NCI-H2227 (cell line): ENCODE results near the gene IRS4.

Experiments used
- DNase-seq: peaks from one replicate; lab custom pipeline; 2025; ENCODE audit not compliant: unreplicated experiment; lab: John Stamatoyannopoulos, UW

Gene IRS4

DNA sequence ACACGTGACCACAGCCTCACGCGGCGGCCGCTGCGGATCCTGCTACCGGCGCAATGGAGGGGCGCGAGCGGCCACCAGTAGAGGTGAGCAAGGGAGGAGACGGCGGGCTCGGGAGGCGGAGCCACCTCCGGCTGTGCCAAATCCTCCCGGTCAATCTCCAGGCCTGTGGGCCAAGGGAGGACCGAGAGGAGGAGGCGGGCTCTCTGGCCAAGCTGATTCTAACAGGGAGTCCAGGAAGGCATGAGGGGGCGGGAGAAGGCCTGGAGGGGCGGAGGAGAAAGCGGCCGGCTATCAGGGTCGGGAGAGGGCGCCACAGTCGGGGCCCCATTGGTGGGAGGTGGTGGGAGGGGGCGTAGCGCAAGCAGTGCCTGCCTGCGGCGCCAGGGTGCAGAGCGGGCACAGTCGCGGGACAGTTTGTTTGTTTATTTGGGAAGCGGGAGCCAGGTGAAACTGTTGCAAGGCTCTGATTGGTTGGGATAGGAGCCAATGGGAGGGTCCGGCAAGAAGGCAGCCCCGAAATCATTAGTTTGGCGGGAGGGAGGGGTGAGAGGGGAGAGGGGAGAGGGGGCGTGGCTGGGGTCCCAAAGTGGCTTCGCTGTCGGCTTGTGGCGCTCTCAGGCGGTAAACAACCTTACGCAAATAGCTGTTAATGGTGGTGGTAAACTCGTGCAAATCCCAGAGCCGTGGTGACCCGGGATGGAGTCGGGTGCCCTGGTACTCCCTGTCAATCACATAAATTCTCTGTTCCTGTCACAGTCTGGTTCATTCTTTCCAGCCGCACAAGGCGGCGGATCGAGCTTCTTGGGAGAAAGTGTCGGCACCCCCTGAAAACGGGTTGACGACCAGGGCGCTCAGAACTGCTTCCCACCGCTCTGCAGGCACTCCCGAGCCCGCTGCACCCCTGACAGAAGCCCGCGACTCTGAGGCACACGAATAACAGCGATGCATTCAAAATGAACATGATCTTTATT is at the start of gene IRS4:
TSS of gene IRS4 (minus strand) at position 55 of the 971 bp plus-strand sequence.
- DNase-seq = peak; percentile 50

DNA sequence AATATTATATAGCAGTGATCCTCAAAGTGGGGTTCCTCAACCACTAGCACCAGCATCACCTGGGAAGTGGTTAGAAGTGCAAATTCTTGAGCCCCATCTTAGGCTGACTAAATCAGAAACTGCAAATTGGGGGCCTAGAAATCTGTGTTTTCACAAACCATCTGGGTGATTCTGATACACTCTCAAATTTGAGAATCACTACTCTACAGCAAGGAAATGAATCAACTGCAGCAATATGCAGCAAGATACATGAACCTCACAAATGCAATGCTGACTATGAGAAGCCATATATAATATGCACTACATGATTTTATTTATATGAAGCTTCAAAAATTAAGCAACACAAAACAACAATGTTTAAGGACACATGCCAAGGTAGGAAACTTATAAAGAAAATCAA is 36.2 kb upstream of the IRS4 start:
- no peak for DNase-seq

DNA sequence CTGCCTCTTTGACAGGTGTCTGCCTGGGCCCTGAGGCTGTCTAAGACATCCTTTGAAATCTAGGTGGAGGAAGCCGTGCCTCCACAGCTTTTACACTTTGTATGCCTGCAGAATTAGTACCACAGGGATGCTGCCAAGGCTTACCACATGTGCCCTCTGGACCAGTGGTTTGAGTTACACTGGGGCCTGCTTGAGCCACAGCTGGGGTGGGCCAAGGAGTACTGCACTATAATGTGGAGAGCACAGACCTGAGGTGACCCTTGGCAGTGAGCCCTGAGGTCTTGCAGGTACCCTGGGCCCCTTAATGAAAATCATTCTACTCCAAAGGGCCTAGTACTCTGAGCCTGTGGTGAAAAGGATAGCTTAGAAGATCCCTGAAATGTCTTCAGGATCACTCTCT is 27.2 kb upstream of the IRS4 start:
- DNase-seq = no peak

DNA sequence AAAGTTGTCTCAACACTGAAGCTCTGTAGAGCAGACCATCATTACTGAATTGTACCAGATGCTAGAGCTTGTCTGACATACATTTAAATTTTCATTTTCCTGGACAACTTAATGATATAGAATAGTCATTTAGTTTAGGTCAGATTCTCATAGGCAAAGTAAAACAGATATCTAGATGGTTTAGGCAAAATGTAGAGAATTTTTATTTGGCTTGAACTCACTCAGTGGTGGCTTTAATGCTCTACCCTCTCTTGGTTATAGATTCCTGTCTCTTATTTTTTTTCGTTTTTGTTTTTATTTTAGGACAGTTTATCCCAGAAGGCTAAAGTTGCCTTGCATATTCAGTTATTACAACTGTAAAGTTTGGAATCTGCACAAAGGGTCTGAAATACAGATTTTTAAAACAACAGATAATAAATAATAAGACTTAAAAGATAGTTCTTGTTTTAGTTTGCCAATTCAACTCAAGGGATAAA is 4.0 kb upstream of the IRS4 start:
- no peak for DNase-seq

DNA sequence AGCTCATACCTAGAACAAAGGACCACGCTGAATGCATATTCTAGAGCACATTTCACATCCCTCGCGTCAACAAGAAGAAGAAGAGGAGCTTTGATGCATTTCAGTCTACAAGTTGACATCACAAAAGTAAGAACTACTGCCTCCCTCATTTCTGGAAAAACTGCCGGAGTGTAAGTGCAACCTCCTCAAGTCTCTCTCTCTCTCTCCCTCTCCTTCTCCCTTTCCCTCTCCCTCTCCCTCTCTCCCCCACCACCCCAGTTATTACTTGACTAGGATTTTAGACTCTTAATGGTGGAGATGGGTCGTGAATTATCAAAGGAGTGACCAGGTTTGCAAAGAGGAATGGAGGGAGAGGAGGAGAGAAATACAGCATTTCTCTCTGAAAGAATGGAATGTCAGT is 1.4 kb upstream of the IRS4 start:
- DNase-seq = no peak

DNA sequence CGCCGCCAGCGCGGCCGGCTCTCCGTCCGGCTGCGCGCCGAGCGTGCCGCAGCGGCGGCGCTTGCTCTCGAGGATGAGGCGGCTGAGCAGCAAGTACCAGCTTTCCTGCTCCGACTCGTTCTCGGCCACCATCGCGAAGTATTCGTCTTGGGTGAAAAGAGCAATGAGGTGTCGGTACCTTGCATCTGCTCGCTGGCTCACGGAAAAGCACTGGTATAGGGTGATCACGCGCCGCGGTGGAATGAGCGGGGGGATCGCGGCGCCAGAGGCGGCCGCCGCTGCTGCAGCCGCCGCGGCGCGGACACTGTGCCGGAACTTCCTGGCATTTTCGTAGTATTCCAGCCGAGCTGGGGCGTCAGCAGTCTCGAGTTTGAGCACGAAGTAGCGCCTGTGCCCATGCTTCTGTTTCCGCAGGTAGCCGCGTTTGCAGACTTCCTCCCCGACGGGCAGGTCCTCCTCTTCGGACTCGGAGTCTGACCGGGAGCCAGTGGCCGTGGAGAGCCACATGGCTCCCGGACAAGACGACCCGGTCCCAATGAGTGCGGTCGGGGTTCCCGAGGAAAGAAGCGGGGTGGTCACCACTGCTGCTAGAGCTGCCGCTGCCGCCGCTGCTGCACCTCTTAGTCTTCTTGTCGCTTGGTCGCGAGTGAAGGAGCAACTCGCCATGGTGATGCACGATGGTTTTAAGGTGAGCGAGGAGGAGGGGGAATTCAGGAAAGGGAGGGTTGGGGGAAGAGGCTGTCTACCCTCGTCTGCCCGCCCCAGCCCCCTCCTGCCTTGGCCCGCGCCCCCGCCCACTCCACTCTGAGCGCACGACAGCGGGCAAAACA is 469 bp downstream of the IRS4 start:
- DNase-seq = peak; percentile 17

DNA sequence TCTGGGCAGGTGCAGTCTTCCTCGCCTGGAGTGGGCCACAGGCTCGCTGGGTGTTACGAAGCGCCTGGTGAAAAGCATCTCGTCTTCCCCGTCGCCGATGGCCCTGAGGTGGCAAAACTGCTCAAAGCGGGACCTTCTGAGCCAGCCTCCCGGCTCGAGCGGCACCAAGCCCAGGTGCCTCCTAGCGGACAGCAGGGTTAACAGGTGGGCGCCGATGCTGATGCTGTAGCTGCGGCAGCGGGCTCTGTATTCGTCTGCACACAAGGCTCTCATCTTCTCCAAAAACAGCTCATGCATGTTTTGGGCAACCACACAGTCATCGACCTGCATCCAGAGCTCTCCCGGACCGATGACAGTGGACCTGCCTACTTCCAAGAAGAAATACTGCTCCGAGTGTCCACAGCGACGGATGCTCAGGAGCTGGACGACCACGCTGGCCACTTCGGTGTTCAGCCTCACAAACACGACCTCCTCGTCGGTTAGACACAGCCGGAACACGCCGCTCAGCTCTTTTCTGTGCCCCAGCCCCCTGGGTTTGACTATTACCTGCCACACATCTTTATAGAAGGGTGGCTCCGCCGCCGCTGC is 1.2 kb downstream of the IRS4 start:
- DNase-seq = peak; percentile 22

DNA sequence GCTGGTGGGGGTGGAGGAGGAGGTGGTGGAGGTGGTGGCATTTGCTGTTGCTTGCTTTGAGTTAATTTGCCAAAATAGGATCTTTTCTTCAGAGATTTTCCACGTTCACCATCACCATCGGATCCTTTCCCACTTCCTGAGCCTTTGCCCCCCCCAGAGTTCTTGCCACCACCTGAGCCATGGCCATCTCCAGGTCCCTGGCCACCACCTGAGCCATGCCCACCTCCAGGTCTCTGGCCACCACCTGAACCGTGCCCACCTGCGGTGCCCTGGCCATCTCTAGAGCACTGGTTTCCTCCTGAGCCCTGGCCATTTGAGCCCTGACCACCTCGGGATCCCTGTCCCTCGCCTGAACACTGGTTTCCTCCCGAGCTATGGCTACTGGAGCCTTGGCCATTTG is 1.9 kb downstream of the IRS4 start:
- DNase-seq = no peak

DNA sequence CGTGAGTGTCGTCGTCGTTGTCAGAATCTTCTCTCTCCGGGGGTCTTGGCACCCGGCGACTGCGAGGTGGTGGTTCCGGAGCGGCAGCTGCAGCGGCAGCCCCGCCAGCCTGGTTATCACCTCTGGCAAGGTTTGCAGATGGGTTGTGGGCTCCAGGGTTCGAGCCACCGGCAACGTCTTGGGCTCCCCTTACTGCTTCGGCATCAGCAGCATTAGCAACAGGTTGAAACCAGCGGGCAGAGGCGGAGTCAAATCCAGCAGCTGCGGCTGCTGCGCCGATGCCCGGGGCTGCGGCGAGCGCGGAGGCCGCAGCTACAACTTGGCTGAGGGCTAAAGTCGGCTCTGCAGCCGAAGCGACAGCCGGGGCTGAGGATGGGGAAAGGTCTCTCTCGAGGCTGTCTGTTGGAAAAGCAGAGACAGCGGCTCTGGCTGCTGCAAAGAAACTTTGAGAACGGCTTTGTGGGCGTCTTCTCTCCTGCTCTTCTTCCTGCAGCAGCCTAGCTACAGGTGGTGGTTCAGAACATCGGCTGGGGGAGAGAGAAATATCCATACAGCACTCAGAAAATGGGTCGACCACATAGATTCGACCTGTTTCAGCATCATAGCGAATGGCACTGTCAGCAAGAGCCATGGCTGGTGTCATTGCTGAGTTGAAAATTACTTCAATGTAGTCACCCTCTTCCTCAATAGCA is 3.6 kb downstream of the IRS4 start:
- DNase-seq = peak; percentile 3

DNA sequence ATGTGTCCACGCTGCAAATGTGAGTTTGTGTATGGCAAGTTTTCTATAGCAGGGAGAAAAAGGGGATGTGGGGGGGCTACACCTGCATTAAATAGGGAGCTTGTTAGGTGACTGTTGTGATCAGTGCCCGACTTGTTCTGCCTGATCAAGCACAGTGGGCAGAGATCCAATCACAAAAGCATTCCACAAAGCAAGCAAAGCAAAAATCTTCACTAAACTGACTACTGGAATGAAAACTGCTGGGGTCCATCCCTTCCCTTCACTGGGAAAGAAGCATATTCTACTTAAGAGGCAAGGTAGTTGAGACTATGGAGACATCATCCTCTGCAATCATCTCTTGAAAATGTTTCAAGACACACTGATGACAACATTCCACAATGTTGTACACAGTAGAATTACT is 5.2 kb downstream of the IRS4 start:
- DNase-seq = no peak

DNA sequence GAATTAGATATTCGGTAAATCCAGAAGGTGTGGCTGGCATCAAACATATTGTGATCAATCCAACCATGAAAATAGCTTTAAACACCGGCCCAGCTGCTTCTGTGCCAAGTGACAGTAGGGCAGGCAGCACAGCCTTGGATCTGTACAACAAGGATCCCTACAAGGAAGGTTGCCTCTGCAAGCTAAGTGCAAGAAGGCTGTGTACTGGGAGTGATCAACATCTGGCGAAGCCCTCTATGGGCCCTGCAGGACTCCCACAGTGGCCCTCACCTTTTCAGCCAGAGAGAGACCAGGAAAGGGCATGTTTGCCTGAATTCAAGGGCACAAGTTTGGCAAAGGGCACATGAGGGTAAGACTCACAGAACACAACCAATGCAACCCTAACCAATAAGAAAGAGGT is 9.6 kb downstream of the IRS4 start:
- no peak for DNase-seq

DNA sequence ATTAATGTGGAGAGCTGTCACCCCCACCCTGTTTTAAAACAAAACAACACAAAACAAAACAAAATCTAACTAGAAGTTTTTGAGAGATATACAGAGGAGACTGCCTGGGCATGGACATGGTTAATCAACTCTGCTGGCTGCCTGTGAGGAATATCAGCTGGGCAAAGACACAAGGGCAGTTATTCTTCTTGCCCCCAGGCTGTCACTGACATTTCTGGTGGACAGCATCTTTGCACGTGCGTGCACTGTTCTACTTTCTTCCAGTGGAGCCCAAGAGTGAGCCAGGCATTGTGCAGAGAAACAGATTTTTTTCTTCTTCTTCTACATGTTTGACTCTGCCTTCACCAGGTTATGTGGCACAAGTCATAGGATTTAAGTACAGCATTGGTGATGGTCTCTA is 13.8 kb downstream of the IRS4 start:
- no peak for DNase-seq

DNA sequence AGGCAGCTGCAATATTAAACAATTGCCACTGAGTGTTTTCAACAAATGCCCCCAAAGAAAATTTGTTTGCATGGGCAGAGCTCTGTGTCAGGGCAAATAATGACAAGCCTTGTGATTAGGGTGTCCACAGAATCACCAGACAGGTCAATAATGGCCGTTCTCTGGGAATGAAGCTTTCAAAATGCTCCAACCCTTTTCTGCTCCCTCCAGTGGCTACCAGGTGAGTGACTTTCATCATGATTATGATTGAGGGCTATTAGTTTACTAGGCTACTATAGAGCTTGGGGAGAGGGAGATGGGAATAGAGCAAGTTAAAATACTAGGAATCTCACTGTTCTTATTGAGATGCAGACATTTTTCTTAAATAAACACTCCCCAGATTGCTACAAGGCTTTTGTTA is 23.5 kb downstream of the IRS4 start:
- DNase-seq = no peak

DNA sequence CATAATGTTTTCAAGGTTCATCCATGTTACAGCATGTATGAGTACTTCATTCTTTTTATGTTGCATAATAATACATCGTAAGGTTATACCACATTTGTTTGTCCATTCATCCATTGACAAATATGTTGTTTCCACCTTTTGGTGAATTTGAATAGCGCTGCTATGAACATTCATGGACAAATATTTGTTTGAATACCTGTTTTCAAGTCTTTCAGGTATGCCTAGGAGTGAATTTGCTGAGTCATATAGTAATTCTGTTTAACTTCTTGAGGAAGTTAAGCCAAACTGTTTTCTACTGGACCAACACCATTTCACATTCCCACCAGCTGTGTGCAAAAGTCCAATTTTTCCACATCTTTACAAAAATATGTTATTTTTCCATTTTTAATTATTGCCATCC is 31.5 kb downstream of the IRS4 start:
- no peak for DNase-seq

DNA sequence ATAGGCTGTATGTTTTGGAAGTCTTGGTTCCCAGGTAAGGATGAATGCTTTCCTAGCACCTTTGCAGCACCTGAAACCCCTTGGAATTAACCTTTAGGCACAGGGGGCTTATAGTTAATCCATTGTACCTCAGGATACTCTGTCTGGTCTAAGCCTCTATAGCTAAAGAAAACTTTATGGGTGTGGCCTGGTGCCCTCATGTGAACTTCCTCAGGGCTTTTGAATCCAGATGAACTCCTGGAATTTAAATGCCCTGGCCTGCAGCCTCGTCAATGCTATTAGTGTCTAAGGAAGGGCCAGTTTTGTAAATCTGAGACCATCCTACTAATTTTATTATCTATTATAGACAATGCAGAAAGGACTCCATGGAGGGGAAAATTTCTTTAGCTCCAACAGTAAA is 33.8 kb downstream of the IRS4 start:
- no peak for DNase-seq

DNA sequence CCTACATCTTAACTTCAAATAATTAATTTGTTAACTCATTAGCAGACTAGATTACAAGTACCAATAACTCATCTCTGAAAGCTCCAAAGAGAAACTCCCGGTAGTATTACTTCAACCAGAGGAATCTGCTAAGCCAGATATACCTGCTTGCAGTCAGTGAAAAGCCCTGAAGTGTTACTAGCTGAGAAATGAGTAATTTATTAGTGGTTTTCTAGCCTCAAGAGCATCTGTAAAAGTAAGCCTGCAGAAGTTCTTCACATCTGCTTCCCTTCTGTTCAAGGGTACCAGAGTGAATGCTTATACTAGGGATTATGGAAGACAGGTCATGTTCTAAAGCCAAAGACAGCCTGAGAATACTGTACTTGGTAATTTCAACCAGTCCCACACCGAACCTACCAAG is 34.7 kb downstream of the IRS4 start:
- DNase-seq = no peak

DNA sequence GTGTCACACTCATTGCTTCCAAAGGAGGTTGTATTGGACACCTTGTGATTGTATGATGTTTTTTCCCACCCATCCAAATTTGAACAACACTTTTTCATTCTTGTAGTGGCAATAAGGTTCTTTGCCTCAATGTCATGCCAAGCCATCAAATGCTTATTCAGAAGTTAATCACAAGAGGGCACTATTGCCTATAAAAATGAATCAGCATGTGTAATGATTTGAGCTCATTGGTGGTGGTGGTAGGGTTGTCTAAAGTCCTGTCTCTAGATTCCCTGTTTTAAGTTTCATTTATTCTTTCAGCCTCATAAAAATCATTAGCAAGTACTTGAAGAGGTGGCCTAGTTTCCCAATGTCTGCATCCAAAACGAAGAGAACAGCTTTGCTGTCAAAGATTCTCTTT is 37.0 kb downstream of the IRS4 start:
- peak; percentile 52 for DNase-seq

DNA sequence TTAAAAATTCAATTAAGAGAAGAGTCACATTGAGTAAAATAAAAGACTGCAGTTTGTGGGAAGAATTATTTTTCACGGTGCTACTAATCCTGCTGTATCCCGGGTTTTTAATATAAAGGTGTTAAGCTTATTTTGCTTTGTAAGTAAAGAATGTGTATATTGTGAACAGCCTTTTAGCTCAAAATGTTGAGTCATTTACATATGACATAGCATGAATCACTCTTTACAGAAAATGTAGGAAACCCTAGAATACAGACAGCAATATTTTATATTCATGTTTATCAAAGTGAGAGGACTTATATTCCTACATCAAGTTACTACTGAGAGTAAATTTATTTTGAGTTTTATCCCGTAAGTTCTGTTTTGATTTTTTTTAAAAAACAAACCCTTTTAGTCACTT is 39.7 kb downstream of the IRS4 start:
- no peak for DNase-seq
